ENCODE results near the gene PRPF38B.

GRCh38 chr1:108645564-108646184 is 46.4 kb upstream of the PRPF38B start:
- no peak for TF ChIP-seq CEBPB (IDR thresholded peaks at IDR 0.05; ENCODE audit: low read depth, low read length)
- TF ChIP-seq CTCF (conservative IDR thresholded peaks at IDR 0.05; ENCODE audit: low read depth, low read length), result no peak
- no peak for TF ChIP-seq POLR2A (IDR thresholded peaks at IDR 0.05; ENCODE audit: low read depth, low read length)
- TF ChIP-seq MAFK (IDR thresholded peaks at IDR 0.05; ENCODE audit: low read depth, low read length), result no peak
- TF ChIP-seq RFX5 (IDR thresholded peaks at IDR 0.05; ENCODE audit: low read depth, low read length), result no peak
- no peak for TF ChIP-seq ELK1 (IDR thresholded peaks at IDR 0.05; ENCODE audit: borderline replicate concordance, low read depth, low read length)
- no peak for TF ChIP-seq RAD21 (IDR thresholded peaks at IDR 0.05; ENCODE audit: low read length)
- TF ChIP-seq RCOR1 (IDR thresholded peaks at IDR 0.05; ENCODE audit: insufficient replicate concordance, low read length), result no peak
- TF ChIP-seq MXI1 (IDR thresholded peaks at IDR 0.05; ENCODE audit: borderline replicate concordance, low read depth, low read length), result no peak
- no peak for TF ChIP-seq BHLHE40 (IDR thresholded peaks at IDR 0.05; ENCODE audit: low read depth, low read length)
- TF ChIP-seq CHD1 (IDR thresholded peaks at IDR 0.05; ENCODE audit: low read depth, low read length), result no peak
- no peak for TF ChIP-seq FOS (IDR thresholded peaks at IDR 0.05; ENCODE audit: low read depth, low read length)

Data from IMR-90 (cell line).